Lung (tissue), 12 donors: ENCODE results near the gene SUSD1. TPM values are rescaled to one million over a fixed set of nuclear protein-coding genes. Genes with fewer than 3 reads are reported as not detected.

Experiments used
- ATAC-seq: fragments of 200-7000 bp; cut with Tn5 transposase; one replicate; pipeline ENCODE4 v1.9.1; 2020; ENCODE audit warnings: moderate number of reproducible peaks; ENCODE audit not compliant: insufficient read depth, low FRiP score
- DNase-seq, 3 donors: peaks; one replicate each; pipeline ENCODE4 v3.0.0-alpha.2; 2013 to 2017
- H3K27ac ChIP-seq, 2 donors: one replicate each; pipeline ENCODE4 v1.5.1; 2013; ENCODE audit warnings: mild to moderate bottlenecking in 2 of 2, moderate library complexity in 2 of 2, control low read depth in 1 of 2, inconsistent platforms in 1 of 2, low read depth in 1 of 2, low read length in 1 of 2
- H3K27me3 ChIP-seq, 3 donors: one replicate each; pipeline ENCODE4 v1.5.1; 2013; ENCODE audit warnings: low read length in 2 of 3; ENCODE audit not compliant: control insufficient read depth in 3 of 3, insufficient read depth in 3 of 3
- H3K36me3 ChIP-seq, 4 donors: one replicate each; pipeline ENCODE4 v1.5.1; 2013; ENCODE audit warnings: low read length in 4 of 4, mild to moderate bottlenecking in 1 of 4, moderate library complexity in 1 of 4; ENCODE audit not compliant: control insufficient read depth in 4 of 4, insufficient read depth in 4 of 4
- H3K4me1 ChIP-seq, 5 donors: one replicate each; pipeline ENCODE4 v1.5.1; 2013; ENCODE audit warnings: low read length in 5 of 5, mild to moderate bottlenecking in 2 of 5, moderate library complexity in 1 of 5; ENCODE audit not compliant: control insufficient read depth in 5 of 5, insufficient read depth in 5 of 5
- H3K4me3 ChIP-seq: one replicate; pipeline ENCODE4 v1.5.1; 2013; ENCODE audit warnings: mild to moderate bottlenecking, control low read depth, moderate library complexity
- H3K9ac ChIP-seq, 2 donors: one replicate each; pipeline ENCODE4 v1.5.1; 2013; ENCODE audit warnings: low read length in 2 of 2, control low read depth in 1 of 2; ENCODE audit not compliant: insufficient read depth in 1 of 2
- H3K9me3 ChIP-seq, 4 donors: one replicate each; pipeline ENCODE4 v1.5.1; 2013; ENCODE audit warnings: low read length in 3 of 4, mild to moderate bottlenecking in 1 of 4, moderate library complexity in 1 of 4; ENCODE audit not compliant: control insufficient read depth in 4 of 4, insufficient read depth in 3 of 4
- WGBS, 2 donors: extraction: QIAGEN DNeasy Blood & Tissue Kit; methylation state at CpG; one replicate each; pipeline ENCODE4 v1.1.7; 2013; 5-methylcytosine and 5-hydroxymethylcytosine counted together
- polyA plus RNA-seq, 2 donors: library from polyadenylated mRNA; stranded (reverse); fragments of 200-250 nt; gene quantifications; one replicate each; pipeline ENCODE4 v1.2.1, GENCODE V29; 2013
- total RNA-seq, 2 donors: library from RNA; depleted of rRNA in 1 of 2; stranded (reverse); fragments of >200 nt in 1 of 2; gene quantifications; one replicate each; pipeline ENCODE4 v1.2.1, GENCODE V29; 2014 to 2021
- TF ChIP-seq, protein P1 (sequence below): IDR thresholded peaks from 2 replicates; pipeline ENCODE4 v1.5.1; 2012; ENCODE audit warnings: mild to moderate bottlenecking; ENCODE audit errors: control extremely low read depth, extremely low read depth
- donor health status: control.
- donor health status: control.
- donor health status: Bipolar disorder and iron deficiency.
- donor health status: healthy.
- donor health status: DM: yes; HTN: yes; CAD: no.

SUSD1 gene
- total and polyA plus RNA-seq, 4 donors = 4.4 to 26.6 (median 21.1) TPM

DNA sequence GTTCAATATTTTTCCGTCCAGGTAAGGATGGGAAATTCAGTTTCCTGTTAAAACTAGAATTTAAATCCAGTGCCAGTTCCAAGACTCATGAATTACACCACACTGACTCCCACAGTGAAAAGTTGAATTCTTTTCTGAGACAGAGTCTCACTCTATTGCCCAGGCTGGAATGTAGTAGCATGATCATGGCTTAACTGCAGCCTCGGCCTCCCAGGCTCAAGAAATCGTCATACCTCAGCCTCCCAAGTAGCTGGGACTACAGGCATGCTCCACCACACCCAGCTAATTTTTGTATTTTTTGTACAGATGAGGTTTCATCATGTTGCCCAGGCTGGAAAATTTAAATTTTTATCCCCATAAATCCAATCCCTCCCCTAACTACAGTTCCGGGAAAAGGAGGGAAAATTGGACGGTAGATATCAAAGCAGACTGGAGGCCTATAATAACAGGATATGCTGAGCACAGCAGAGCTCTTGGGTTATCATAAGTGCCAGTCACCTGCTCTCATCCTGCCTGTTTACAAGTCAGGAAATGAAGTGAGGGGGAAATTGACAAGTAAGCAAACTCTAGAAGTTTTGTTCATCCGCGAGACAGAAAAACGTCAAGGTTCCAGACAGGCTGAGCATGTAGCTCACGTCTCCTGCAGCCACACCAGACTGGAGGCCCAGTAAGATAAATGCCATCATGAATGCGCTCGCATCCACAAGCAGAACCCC, 172.8 kb downstream of the SUSD1 start:
- Histone ChIP-seq H3K4me1 (peaks cover 0 to 9% (median 0%) of the 10 kb centered on the region in 5 donors), H3K27me3 (no peaks in the 10 kb centered on the region), H3K9ac (no peak overlapping the region), H3K9me3 (no peaks in the 10 kb centered on the region), H3K36me3 (no peaks in the 10 kb centered on the region), H3K27ac (no peak overlapping the region), H3K4me3 (no peak overlapping the region)
- TF ChIP-seq, protein P1, sequence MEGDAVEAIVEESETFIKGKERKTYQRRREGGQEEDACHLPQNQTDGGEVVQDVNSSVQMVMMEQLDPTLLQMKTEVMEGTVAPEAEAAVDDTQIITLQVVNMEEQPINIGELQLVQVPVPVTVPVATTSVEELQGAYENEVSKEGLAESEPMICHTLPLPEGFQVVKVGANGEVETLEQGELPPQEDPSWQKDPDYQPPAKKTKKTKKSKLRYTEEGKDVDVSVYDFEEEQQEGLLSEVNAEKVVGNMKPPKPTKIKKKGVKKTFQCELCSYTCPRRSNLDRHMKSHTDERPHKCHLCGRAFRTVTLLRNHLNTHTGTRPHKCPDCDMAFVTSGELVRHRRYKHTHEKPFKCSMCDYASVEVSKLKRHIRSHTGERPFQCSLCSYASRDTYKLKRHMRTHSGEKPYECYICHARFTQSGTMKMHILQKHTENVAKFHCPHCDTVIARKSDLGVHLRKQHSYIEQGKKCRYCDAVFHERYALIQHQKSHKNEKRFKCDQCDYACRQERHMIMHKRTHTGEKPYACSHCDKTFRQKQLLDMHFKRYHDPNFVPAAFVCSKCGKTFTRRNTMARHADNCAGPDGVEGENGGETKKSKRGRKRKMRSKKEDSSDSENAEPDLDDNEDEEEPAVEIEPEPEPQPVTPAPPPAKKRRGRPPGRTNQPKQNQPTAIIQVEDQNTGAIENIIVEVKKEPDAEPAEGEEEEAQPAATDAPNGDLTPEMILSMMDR = no peak
- no peak for ATAC-seq
- 62 to 74% methylated on average over 11 of the region's 11 CpGs for WGBS, 2 donors
- peak in 1 of 3 donors; percentile 41 for DNase-seq

DNA sequence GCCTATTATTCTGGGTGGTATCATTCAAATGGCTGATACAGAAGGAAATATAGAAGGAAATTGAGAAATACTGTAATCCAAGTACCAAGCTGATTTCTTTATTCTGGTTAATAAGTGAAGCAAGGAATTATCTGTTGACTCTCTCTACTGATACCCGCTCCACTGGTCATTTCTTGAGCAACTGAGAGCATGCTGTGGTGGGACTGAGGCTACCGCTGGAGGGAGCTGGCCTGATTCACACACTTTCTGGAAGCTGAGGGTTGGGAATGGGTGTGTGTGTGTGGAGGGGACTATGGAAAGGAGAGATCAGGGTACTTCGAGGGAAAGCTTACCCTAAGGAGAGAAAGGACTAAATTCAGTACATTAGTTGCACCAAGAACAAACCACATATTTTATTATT, 174.4 kb downstream of the SUSD1 start:
- ATAC-seq (no peak), DNase-seq (no peak)
- Histone ChIP-seq H3K4me3 (no peak overlapping the region), H3K4me1 (peaks cover 0 to 3% (median 0%) of the 10 kb centered on the region in 5 donors), H3K27me3 (no peaks in the 10 kb centered on the region), H3K27ac (no peak overlapping the region), H3K9me3 (no peaks in the 10 kb centered on the region), H3K36me3 (no peaks in the 10 kb centered on the region), H3K9ac (no peak overlapping the region)
- TF ChIP-seq, protein P1 = no peak
- WGBS, 2 donors = 63 to 84% methylated on average over 3 of the region's 3 CpGs

DNA sequence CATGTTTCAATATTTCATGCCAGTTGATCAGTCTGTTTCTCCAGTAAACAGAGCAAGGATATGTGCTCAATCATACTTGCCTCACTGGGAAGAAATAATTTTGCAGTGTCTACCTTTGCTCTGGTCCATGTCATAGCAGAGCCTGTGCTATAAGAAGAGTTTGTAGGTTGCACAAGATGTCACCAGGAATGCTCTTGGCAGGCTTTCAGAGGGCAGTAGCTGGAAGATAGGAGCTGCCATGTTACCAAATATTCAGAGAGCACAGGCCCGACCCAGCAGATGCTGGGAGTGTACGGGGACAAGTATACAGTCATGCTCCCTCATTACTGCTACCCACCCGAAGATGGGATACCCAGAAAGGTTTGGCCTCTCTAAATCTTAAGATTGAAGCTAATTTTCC, 175.8 kb downstream of the SUSD1 start:
- H3K27me3 ChIP-seq = no peaks in the 10 kb centered on the region
- H3K4me3 ChIP-seq = no peak overlapping the region
- H3K9ac ChIP-seq = no peak overlapping the region
- H3K9me3 ChIP-seq = no peaks in the 10 kb centered on the region
- peaks cover 0 to 2% (median 0%) of the 10 kb centered on the region in 5 donors for H3K4me1 ChIP-seq
- no peak for ATAC-seq
- no peak for DNase-seq
- H3K36me3 ChIP-seq = no peaks in the 10 kb centered on the region
- no peak overlapping the region for H3K27ac ChIP-seq
- TF ChIP-seq, protein P1 = no peak
- 84 to 91% methylated on average over 3 of the region's 3 CpGs for WGBS, 2 donors
